Keratinocyte (primary cell): ENCODE measurements around the gene IPO11.
"Not testable (repeated sequence)": the region's sequence is repeated elsewhere in the genome, so short reads cannot be mapped to it uniquely, and the experiment has no call there.

Source experiments
- EZH2 ChIP-seq: IDR thresholded peaks from one replicate; pipeline ENCODE4 v1.6.1; 2012; ENCODE audit warnings: inconsistent platforms, mild to moderate bottlenecking, low read length, moderate library complexity
- TF ChIP-seq, protein P1 (sequence below), 3 experiments: IDR thresholded peaks in 1 of 3; conservative IDR thresholded peaks in 1 of 3; optimal IDR thresholded peaks in 1 of 3; 2 replicates in 2 of 3; 3 replicates in 1 of 3; pipeline versions ENCODE3 to v1.5.1; 2011; ENCODE audit warnings: low read length in 3 of 3, mild to moderate bottlenecking in 3 of 3, moderate library complexity in 2 of 3, control low read depth in 1 of 3, inconsistent platforms in 1 of 3; ENCODE audit not compliant: insufficient read depth in 2 of 3; ENCODE audit errors: extremely low read depth in 1 of 3

DNA sequence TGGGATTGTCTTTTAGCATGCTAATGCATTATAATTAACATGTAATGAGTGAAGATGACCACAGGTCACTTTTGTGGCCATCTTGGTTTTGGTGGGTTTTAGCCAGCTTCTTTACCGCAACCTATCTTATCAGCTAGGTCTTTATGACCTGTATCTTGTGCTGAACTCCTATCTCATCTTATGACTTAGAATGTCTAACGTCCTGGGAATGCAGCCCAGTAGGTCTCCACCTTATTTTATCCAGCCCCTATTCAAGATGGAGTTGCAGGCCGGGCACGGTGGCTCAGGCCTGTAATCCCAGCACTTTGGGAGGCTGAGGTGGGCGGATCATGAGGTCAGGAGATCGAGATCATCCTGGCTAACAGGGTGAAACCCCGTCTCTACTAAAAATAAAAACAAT is 211.9 kb downstream of the IPO11 start:
- TF ChIP-seq, protein P1, sequence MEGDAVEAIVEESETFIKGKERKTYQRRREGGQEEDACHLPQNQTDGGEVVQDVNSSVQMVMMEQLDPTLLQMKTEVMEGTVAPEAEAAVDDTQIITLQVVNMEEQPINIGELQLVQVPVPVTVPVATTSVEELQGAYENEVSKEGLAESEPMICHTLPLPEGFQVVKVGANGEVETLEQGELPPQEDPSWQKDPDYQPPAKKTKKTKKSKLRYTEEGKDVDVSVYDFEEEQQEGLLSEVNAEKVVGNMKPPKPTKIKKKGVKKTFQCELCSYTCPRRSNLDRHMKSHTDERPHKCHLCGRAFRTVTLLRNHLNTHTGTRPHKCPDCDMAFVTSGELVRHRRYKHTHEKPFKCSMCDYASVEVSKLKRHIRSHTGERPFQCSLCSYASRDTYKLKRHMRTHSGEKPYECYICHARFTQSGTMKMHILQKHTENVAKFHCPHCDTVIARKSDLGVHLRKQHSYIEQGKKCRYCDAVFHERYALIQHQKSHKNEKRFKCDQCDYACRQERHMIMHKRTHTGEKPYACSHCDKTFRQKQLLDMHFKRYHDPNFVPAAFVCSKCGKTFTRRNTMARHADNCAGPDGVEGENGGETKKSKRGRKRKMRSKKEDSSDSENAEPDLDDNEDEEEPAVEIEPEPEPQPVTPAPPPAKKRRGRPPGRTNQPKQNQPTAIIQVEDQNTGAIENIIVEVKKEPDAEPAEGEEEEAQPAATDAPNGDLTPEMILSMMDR (optimal IDR thresholded peaks at IDR 0.05 in 1 of 3, IDR thresholded peaks at IDR 0.05 in 1 of 3, conservative IDR thresholded peaks at IDR 0.05 in 1 of 3; ENCODE audit: extremely low read depth in 1 of 3, insufficient read depth in 2 of 3, low read length in 3 of 3), result not testable (repeated sequence)
- TF ChIP-seq EZH2, result not testable (repeated sequence)
